Measurements from ENCODE around the gene FBXO31. TPM values are rescaled to one million over a fixed set of nuclear protein-coding genes. Genes with fewer than 3 reads are reported as not detected.

The FBXO31 gene
- total RNA-seq, 1 experiment from 2014 or later, result 18.8 TPM

DNA sequence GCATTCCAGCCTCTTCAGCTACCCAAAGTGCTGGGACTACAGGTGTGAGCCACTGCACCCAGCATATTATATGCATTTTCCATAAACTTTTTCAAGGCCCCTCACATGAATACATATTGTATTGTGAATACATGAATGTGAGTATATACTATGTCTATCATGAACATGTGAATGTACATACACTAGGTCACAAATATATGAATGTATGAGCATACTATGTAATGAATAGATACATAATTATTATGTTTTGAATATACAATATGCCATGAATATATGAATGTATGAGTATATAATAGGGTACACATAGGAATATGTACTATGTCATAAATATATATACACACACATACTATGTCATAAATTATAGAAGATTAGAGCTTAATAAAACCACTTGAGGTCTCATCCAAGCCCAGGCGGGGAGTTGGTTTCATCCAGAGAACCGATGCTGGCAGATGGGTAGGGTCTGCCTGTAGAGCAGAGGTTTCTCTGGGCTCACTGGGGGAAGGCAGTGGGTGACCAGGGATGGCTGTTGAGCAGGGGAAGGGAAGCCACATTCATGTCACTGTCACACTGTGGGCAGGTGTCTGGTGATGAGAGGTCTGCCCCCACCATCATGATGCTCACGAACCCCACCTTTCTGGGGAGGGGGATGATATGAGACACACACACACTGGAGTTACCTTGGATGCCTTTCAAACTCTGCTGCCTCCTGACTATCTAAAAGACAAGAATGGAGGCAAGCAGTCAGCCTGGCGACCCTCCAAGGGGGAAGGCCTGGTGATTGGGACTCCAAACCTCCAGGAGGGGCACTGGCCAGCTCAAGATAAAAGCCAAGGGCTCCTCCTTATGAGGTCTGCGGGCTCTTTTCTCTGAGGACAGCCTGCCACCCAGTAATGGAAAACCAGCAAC is 73.7 kb downstream of the FBXO31 start:
- Histone ChIP-seq H3K27ac (no peak overlapping the region), H3K9me3 (ENCODE audit: insufficient read depth, low read depth) (no peaks in the 10 kb centered on the region), H3K4me1 (replicated peaks; ENCODE audit: insufficient read depth) (no peaks in the 10 kb centered on the region), H3K79me2 (ENCODE audit: low read depth) (no peaks in the 10 kb centered on the region), H3K4me2 (no peak overlapping the region), H2AFZ (no peak overlapping the region), H4K20me1 (ENCODE audit: insufficient read depth) (no peaks in the 10 kb centered on the region), H3K4me3 (no peak overlapping the region), H3K36me3 (ENCODE audit: low read depth) (no peaks in the 10 kb centered on the region), H3K27me3 (ENCODE audit: insufficient read depth, low read depth) (no peaks in the 10 kb centered on the region), H3F3A (ENCODE audit: insufficient read depth, low read depth) (no peaks in the 10 kb centered on the region), H3K9me2 (ENCODE audit: insufficient read depth) (no peaks in the 10 kb centered on the region)
- DNase-seq, result no peak
- BruUV-seq (replicated peaks), result no TSS peak
- ChIA-PET POLR2A (ENCODE audit: unreplicated experiment) (no interaction called here), CTCF (no interaction called here)
- intact Hi-C loops (cut with micrococcal nuclease; ENCODE audit: unreplicated experiment), result no loop called here
- TF ChIP-seq, protein P1, sequence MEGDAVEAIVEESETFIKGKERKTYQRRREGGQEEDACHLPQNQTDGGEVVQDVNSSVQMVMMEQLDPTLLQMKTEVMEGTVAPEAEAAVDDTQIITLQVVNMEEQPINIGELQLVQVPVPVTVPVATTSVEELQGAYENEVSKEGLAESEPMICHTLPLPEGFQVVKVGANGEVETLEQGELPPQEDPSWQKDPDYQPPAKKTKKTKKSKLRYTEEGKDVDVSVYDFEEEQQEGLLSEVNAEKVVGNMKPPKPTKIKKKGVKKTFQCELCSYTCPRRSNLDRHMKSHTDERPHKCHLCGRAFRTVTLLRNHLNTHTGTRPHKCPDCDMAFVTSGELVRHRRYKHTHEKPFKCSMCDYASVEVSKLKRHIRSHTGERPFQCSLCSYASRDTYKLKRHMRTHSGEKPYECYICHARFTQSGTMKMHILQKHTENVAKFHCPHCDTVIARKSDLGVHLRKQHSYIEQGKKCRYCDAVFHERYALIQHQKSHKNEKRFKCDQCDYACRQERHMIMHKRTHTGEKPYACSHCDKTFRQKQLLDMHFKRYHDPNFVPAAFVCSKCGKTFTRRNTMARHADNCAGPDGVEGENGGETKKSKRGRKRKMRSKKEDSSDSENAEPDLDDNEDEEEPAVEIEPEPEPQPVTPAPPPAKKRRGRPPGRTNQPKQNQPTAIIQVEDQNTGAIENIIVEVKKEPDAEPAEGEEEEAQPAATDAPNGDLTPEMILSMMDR (conservative IDR thresholded peaks at IDR 0.05), result no peak
- no peak for TF ChIP-seq EZH2 (IDR thresholded peaks at IDR 0.05; ENCODE audit: low read depth)

DNA sequence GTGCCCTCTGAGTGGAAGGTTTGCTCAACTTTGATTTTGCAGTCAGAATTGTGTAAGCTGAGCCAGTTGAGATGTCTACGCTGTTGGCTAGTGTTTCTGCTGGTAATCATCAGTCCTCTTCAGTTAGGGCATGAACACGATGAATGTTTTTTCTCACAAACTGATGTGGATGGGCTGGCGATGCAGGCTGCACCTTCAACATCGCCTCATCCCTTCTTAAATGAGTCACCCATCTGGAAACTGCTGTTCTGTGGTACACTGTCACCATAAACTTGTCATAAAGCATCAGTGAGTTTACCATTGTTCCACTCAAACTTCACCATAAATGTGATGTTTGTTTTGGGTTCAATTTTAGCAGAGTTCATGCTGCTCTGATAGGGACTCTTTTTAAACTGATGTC is 74.8 kb downstream of the FBXO31 start:
- BruUV-seq (replicated peaks), result no TSS peak
- TF ChIP-seq, protein P1 (conservative IDR thresholded peaks at IDR 0.05), result no peak
- no peak for TF ChIP-seq EZH2 (IDR thresholded peaks at IDR 0.05; ENCODE audit: low read depth)
- no peaks in the 10 kb centered on the region for H3K9me3 ChIP-seq (ENCODE audit: insufficient read depth, low read depth)

DNA sequence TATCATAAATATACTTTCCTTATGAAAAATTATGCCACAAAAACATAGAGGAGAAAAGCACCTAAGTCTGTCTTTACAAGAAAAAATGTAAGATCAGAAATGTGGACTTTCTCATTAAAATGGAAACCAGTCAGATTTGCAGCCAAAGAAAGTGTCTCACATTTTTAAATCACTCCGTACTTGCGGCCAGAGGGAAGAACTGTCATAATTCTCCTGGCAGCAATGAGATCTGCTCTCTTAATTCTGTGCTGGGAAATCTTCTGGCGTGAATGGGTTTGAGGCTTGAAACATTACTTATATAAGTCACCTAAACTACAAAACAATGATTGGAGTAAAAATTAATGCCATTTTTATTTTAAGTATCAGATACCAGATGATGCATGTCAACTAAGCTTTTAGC is 77.1 kb downstream of the FBXO31 start:
- no peak for DNase-seq
- H3K79me2 ChIP-seq (ENCODE audit: low read depth), result no peaks in the 10 kb centered on the region
- no peak overlapping the region for H3K4me2 ChIP-seq
- H3K36me3 ChIP-seq (ENCODE audit: low read depth), result no peaks in the 10 kb centered on the region
- H3K27ac ChIP-seq, result no peak overlapping the region
- no peaks in the 10 kb centered on the region for H3K27me3 ChIP-seq (ENCODE audit: insufficient read depth, low read depth)
- CTCF ChIA-PET, result no interaction called here
- H4K20me1 ChIP-seq (ENCODE audit: insufficient read depth), result no peaks in the 10 kb centered on the region
- H3K4me1 ChIP-seq (replicated peaks; ENCODE audit: insufficient read depth), result no peaks in the 10 kb centered on the region
- no peak overlapping the region for H2AFZ ChIP-seq
- H3K9me3 ChIP-seq (ENCODE audit: insufficient read depth, low read depth), result no peaks in the 10 kb centered on the region
- H3K4me3 ChIP-seq, result no peak overlapping the region
- no peak for TF ChIP-seq EZH2 (IDR thresholded peaks at IDR 0.05; ENCODE audit: low read depth)
- TF ChIP-seq, protein P1 (conservative IDR thresholded peaks at IDR 0.05), result no peak
- intact Hi-C loops (cut with micrococcal nuclease; ENCODE audit: unreplicated experiment), result no loop called here
- H3F3A ChIP-seq (ENCODE audit: insufficient read depth, low read depth), result no peaks in the 10 kb centered on the region
- POLR2A ChIA-PET (ENCODE audit: unreplicated experiment), result no interaction called here
- BruUV-seq (replicated peaks), result no TSS peak
- no peaks in the 10 kb centered on the region for H3K9me2 ChIP-seq (ENCODE audit: insufficient read depth)

More for the DNA sequence above, 74.8 kb downstream of the FBXO31 start:
- Histone ChIP-seq H3K27ac (no peak overlapping the region), H3K79me2 (ENCODE audit: low read depth) (no peaks in the 10 kb centered on the region), H2AFZ (no peak overlapping the region), H3F3A (ENCODE audit: insufficient read depth, low read depth) (no peaks in the 10 kb centered on the region), H3K9me2 (ENCODE audit: insufficient read depth) (no peaks in the 10 kb centered on the region), H4K20me1 (ENCODE audit: insufficient read depth) (no peaks in the 10 kb centered on the region), H3K27me3 (ENCODE audit: insufficient read depth, low read depth) (no peaks in the 10 kb centered on the region), H3K4me2 (no peak overlapping the region), H3K4me3 (no peak overlapping the region), H3K4me1 (replicated peaks; ENCODE audit: insufficient read depth) (no peaks in the 10 kb centered on the region), H3K36me3 (ENCODE audit: low read depth) (no peaks in the 10 kb centered on the region)
- ChIA-PET POLR2A (ENCODE audit: unreplicated experiment) (no interaction called here), CTCF (no interaction called here)
- no peak for DNase-seq
- intact Hi-C loops (cut with micrococcal nuclease; ENCODE audit: unreplicated experiment), result no loop called here

Measured in PC-9 (cell line).